ENCODE results near the gene MYBPC1.

- TF ChIP-seq CTCF (IDR thresholded peaks at IDR 0.05) = no peak
- no peak for TF ChIP-seq EZH2 (IDR thresholded peaks at IDR 0.05; ENCODE audit: borderline replicate concordance, insufficient read depth, low read depth, low read length, poor library complexity, severe bottlenecking)
These were observed 127.6 kb downstream of the MYBPC1 start for GRCh38 chr12:101722392-101722791.
